OCI-LY1 (cell line): ENCODE results near the gene RGS10.

Experiments
- H2AFZ ChIP-seq: fragments of 200-600 bp; sonication (generic), shearing (Covaris generic); 2 replicates; pipeline ENCODE4 v1.6.0; 2014; ENCODE audit warnings: antibody characterized with exemption, mild to moderate bottlenecking, low read length
- H3F3A ChIP-seq: fragments of 200-600 bp; sonication (generic), shearing (Covaris generic); 2 replicates; pipeline ENCODE4 v1.6.0; 2014; ENCODE audit warnings: mild to moderate bottlenecking, antibody characterized with exemption, low read length, moderate library complexity; ENCODE audit not compliant: insufficient read depth
- H3K27ac ChIP-seq: fragments of 200-600 bp; sonication (generic); 2 replicates; pipeline ENCODE4 v1.5.1; 2014; ENCODE audit warnings: low read length, mixed run types, mild to moderate bottlenecking, low read depth; ENCODE audit not compliant: poor library complexity, severe bottlenecking
- H3K27me3 ChIP-seq: fragments of 200-600 bp; sonication (generic); 2 replicates; pipeline ENCODE4 v1.6.0; 2014; ENCODE audit warnings: antibody characterized with exemption, mild to moderate bottlenecking, low read length, moderate library complexity; ENCODE audit not compliant: insufficient read depth
- H3K36me3 ChIP-seq: fragments of 200-600 bp; sonication (generic); 2 replicates; pipeline ENCODE4 v1.6.1; 2014; ENCODE audit warnings: mild to moderate bottlenecking, antibody characterized with exemption, low read length, moderate library complexity, mixed read lengths; ENCODE audit not compliant: insufficient read depth
- H3K4me1 ChIP-seq: fragments of 200-600 bp; sonication (generic); 2 replicates; pipeline ENCODE4 v1.5.1; 2014; ENCODE audit warnings: mild to moderate bottlenecking, low read length, moderate library complexity; ENCODE audit not compliant: insufficient read depth, severe bottlenecking
- H3K4me2 ChIP-seq: fragments of 200-600 bp; sonication (generic), shearing (Covaris generic); 2 replicates; pipeline ENCODE4 v1.6.1; 2014; ENCODE audit warnings: low read length
- H3K4me3 ChIP-seq: fragments of 200-600 bp; sonication (generic); 2 replicates; pipeline ENCODE4 v1.5.1; 2014; ENCODE audit warnings: low read length, low read depth, mild to moderate bottlenecking, mixed read lengths; ENCODE audit not compliant: poor library complexity, severe bottlenecking
- H3K79me2 ChIP-seq: fragments of 200-600 bp; shearing (Covaris generic); 2 replicates; pipeline ENCODE4 v1.6.1; 2016; ENCODE audit warnings: mixed run types, low read length, mixed read lengths; ENCODE audit not compliant: insufficient read depth
- H3K9ac ChIP-seq: fragments of 200-600 bp; sonication (generic), shearing (Covaris generic); 2 replicates; pipeline ENCODE4 v1.6.1; 2014; ENCODE audit warnings: mild to moderate bottlenecking, low read length, mixed read lengths
- H3K9me2 ChIP-seq: fragments of 200-600 bp; sonication (generic), shearing (Covaris generic); 2 replicates; pipeline ENCODE4 v1.6.1; 2014; ENCODE audit warnings: low read depth, mild to moderate bottlenecking, low read length, mixed read lengths
- H3K9me3 ChIP-seq: fragments of 200-600 bp; shearing (Covaris generic); 2 replicates; pipeline ENCODE4 v1.6.1; 2014; ENCODE audit warnings: low read length, mixed read lengths
- H4K20me1 ChIP-seq: fragments of 200-600 bp; sonication (generic), shearing (Covaris generic); 2 replicates; pipeline ENCODE4 v1.6.0; 2016; ENCODE audit warnings: mild to moderate bottlenecking, low read length; ENCODE audit not compliant: insufficient read depth
- CTCF ChIP-seq: fragments of 200-600 bp; sonication (generic), shearing (Covaris generic); IDR thresholded peaks from 2 replicates; pipeline ENCODE4 v1.5.1; 2017; ENCODE audit warnings: mild to moderate bottlenecking, antibody characterized with exemption, low read length, moderate library complexity, mixed read lengths
- EZH2 ChIP-seq: fragments of 200-600 bp; sonication (generic), shearing (Covaris generic); IDR thresholded peaks from 2 replicates; pipeline ENCODE4 v1.8.0; 2017; ENCODE audit warnings: borderline replicate concordance, mixed run types, mild to moderate bottlenecking, antibody characterized with exemption, low read length, moderate library complexity, mixed read lengths

RGS10 gene

GRCh38 chr10:119541459-119542356, 811 bp downstream of the RGS10 start:
- Histone ChIP-seq H3K4me3 (peak overlapping the region; percentile 61), H4K20me1 (no peaks in the 10 kb centered on the region), H3K27ac (no peak overlapping the region), H3K9me3 (no peaks in the 10 kb centered on the region), H3K36me3 (no peaks in the 10 kb centered on the region), H3K9ac (peak overlapping the region; percentile 44; the same call in 1 of the 2 replicates), H3K9me2 (no peaks in the 10 kb centered on the region), H2AFZ (no peak overlapping the region), H3K4me1 (no peaks in the 10 kb centered on the region), H3F3A (no peaks in the 10 kb centered on the region), H3K79me2 (no peaks in the 10 kb centered on the region), H3K27me3 (no peaks in the 10 kb centered on the region; the same call in 1 of the 2 replicates), H3K4me2 (peak overlapping the region; percentile 74)
- no peak for TF ChIP-seq EZH2

GRCh38 chr10:119541046-119541445, 1.5 kb downstream of the RGS10 start:
- no peaks in the 10 kb centered on the region; the same call in 1 of the 2 replicates for H3K27me3 ChIP-seq
- H3K79me2 ChIP-seq = no peaks in the 10 kb centered on the region
- H3K4me3 ChIP-seq = no peak overlapping the region
- H2AFZ ChIP-seq = no peak overlapping the region
- no peaks in the 10 kb centered on the region for H3K9me3 ChIP-seq
- H3K36me3 ChIP-seq = no peaks in the 10 kb centered on the region
- H3K9me2 ChIP-seq = no peaks in the 10 kb centered on the region
- no peak overlapping the region for H3K4me2 ChIP-seq
- TF ChIP-seq EZH2 (no peak), CTCF (no peak)
- no peaks in the 10 kb centered on the region for H4K20me1 ChIP-seq
- H3F3A ChIP-seq = no peaks in the 10 kb centered on the region
- H3K27ac ChIP-seq = no peak overlapping the region
- H3K4me1 ChIP-seq = no peaks in the 10 kb centered on the region
- H3K9ac ChIP-seq = no peak overlapping the region

GRCh38 chr10:119540038-119540437, 2.5 kb downstream of the RGS10 start:
- no peaks in the 10 kb centered on the region for H4K20me1 ChIP-seq
- H3K4me2 ChIP-seq = no peak overlapping the region
- no peaks in the 10 kb centered on the region for H3K36me3 ChIP-seq
- H3K9me2 ChIP-seq = no peaks in the 10 kb centered on the region
- no peak overlapping the region for H3K27ac ChIP-seq
- H3K27me3 ChIP-seq = no peaks in the 10 kb centered on the region; the same call in 1 of the 2 replicates
- no peaks in the 10 kb centered on the region for H3K4me1 ChIP-seq
- no peak for TF ChIP-seq EZH2
- no peak for TF ChIP-seq CTCF
- H3K9me3 ChIP-seq = no peaks in the 10 kb centered on the region
- no peak overlapping the region for H3K9ac ChIP-seq
- H3F3A ChIP-seq = no peaks in the 10 kb centered on the region
- no peak overlapping the region for H2AFZ ChIP-seq
- H3K79me2 ChIP-seq = no peaks in the 10 kb centered on the region
- H3K4me3 ChIP-seq = no peak overlapping the region
